GM12892 (cell line): Measurements from ENCODE around the gene RDM1.

ENCODE experiments used
- POLR2A ChIP-seq: IDR thresholded peaks from 2 replicates; pipeline ENCODE4 v1.6.1; 2011; ENCODE audit warnings: low read depth, low read length, control low read depth
- POLR2AphosphoS5 ChIP-seq: IDR thresholded peaks from 2 replicates; pipeline ENCODE4 v1.6.1; 2011; ENCODE audit warnings: low read depth, low read length, control low read depth
- TAF1 ChIP-seq: IDR thresholded peaks from 2 replicates; pipeline ENCODE4 v1.6.1; 2011; ENCODE audit warnings: low read depth, mild to moderate bottlenecking, control low read depth, low read length, borderline replicate concordance

- no peak for TF ChIP-seq POLR2AphosphoS5
- TF ChIP-seq TAF1 = no peak
- TF ChIP-seq POLR2A = no peak
These were observed 38.0 kb upstream of the RDM1 start for GRCh38 chr17:35968520-35969054.
